ENCODE data around the gene LCN10. TPM values are rescaled to one million over a fixed set of nuclear protein-coding genes. Genes with fewer than 3 reads are reported as not detected.

LCN10 gene
- total and polyA plus RNA-seq, 9 of the 15 experiments (the other 6 are each of a cell fraction or from before 2014, with no cell fraction given), result 0.10 to 0.21 (median 0.14) TPM; not detected in 6

- intact Hi-C loops (cut with micrococcal nuclease) (no loop called here), in situ Hi-C loops (cut with MboI) (loop anchor here (25.0 kb wide), 1 partner anchor 460 kb away; the partner anchor contains the start of genes CYSRT1, RNF224, SLC34A3 and TUBB4B)
- ChIA-PET POLR2A (interaction anchor here (1.0 to 1.4 kb wide), 3 partner anchors 11 to 47 kb away, joined by 3 to 5 read pairs (median 4); no protein-coding TSS in a partner anchor), CTCF (ENCODE audit: low intra/inter-chr PET ratio) (no interaction called here)
- ATAC-seq (no peak), FAIRE-seq (no peak), DNase-seq (ENCODE audit: extremely low read depth in 1 of 4, low spot score in 3 of 4) (no peak)
- H3K4me3 ChIP-seq, result no peak overlapping the region
- H3K27ac ChIP-seq (ENCODE audit: extremely low read depth, low read depth, low read length), result no peak overlapping the region
- WGBS (ENCODE audit: insufficient coverage, low coverage, missing lambda C conversion rate), result 53% methylated on average over 13 of the region's 14 CpGs
- no peaks in the 10 kb centered on the region for H3K27me3 ChIP-seq (ENCODE audit: control insufficient read depth in 2 of 2, insufficient read depth in 2 of 2, low read length in 2 of 2)
- H2AFZ ChIP-seq (ENCODE audit: low read depth, low read length), result peak overlapping the region; percentile 72
- no peaks in the 10 kb centered on the region for H3K36me3 ChIP-seq (ENCODE audit: control insufficient read depth, insufficient read depth, low read length)
- no TSS peak for BruUV-seq (replicated peaks)
- H3K9me1 ChIP-seq (ENCODE audit: control insufficient read depth, insufficient read depth, low read length), result no peaks in the 10 kb centered on the region
- H3K9me3 ChIP-seq (replicated peaks; ENCODE audit: control insufficient read depth, insufficient read depth, low read depth, low read length), result peaks cover 11% of the 10 kb centered on the region
- H4K20me1 ChIP-seq (replicated peaks; ENCODE audit: control insufficient read depth, insufficient read depth, low read length), result no peaks in the 10 kb centered on the region
- no peak overlapping the region for H3K4me2 ChIP-seq (ENCODE audit: insufficient read depth, low read length)
- peak overlapping the region; percentile 15 to 17; a peak in 2 of 4 replicates for H3K9ac ChIP-seq (ENCODE audit: insufficient read depth in 1 of 2, low read depth in 2 of 2, low read length in 2 of 2)
- no peaks in the 10 kb centered on the region for H3K79me2 ChIP-seq (ENCODE audit: control insufficient read depth, insufficient read depth, low read length)
- peaks cover 14 to 15% of the 10 kb centered on the region in 2 experiments; a peak in 3 of 5 replicates for H3K4me1 ChIP-seq (replicated peaks in 1 of 2; ENCODE audit: control insufficient read depth in 2 of 2, insufficient read depth in 2 of 2, low read length in 2 of 2)
- TF ChIP-seq NR1H2 (CRISPR knock-in tag; IDR thresholded peaks at IDR 0.05), result no peak
- TF ChIP-seq SMC3 (conservative IDR thresholded peaks at IDR 0.05; ENCODE audit: insufficient read depth, low read depth, low read length), result no peak
- no peak for TF ChIP-seq CAMTA2 (CRISPR knock-in tag; conservative IDR thresholded peaks at IDR 0.05)
- TF ChIP-seq PATZ1 (CRISPR knock-in tag; IDR thresholded peaks at IDR 0.05; ENCODE audit: borderline replicate concordance), result no peak
- TF ChIP-seq CXXC5 (CRISPR knock-in tag; IDR thresholded peaks at IDR 0.05), result no peak
- no peak for TF ChIP-seq ZNF3 (CRISPR knock-in tag; IDR thresholded peaks at IDR 0.05)
- no peak for TF ChIP-seq ZNF143 (CRISPR knock-in tag; IDR thresholded peaks at IDR 0.05)
- no peak for TF ChIP-seq BHLHE40 (IDR thresholded peaks at IDR 0.05; ENCODE audit: low read length)
- TF ChIP-seq TCF7 (IDR thresholded peaks at IDR 0.05; ENCODE audit: borderline replicate concordance), result no peak
- no peak for TF ChIP-seq NFXL1 (CRISPR knock-in tag; IDR thresholded peaks at IDR 0.05)
- TF ChIP-seq LEF1 (IDR thresholded peaks at IDR 0.05), result no peak
- TF ChIP-seq SMAD3 (CRISPR knock-in tag; conservative IDR thresholded peaks at IDR 0.05), result no peak
- TF ChIP-seq SETDB1 (IDR thresholded peaks at IDR 0.05; ENCODE audit: low read length), result no peak
- TF ChIP-seq E2F5 (CRISPR knock-in tag; IDR thresholded peaks at IDR 0.05), result no peak
- TF ChIP-seq MAFG (tag; conservative IDR thresholded peaks at IDR 0.05), result no peak
- no peak for TF ChIP-seq MTF1 (CRISPR knock-in tag; IDR thresholded peaks at IDR 0.05; ENCODE audit: borderline replicate concordance)
- no peak for TF ChIP-seq ZNF655 (CRISPR knock-in tag; IDR thresholded peaks at IDR 0.05)
These were observed 34.6 kb upstream of the LCN10 start for GRCh38 chr9:136777359-136777758.
